Peyer's patch (tissue), 4 donors: ENCODE results near the gene AGTR1. TPM values are rescaled to one million over a fixed set of nuclear protein-coding genes. Genes with fewer than 3 reads are reported as not detected.

ENCODE experiments used
- DNase-seq, 3 donors: peaks; one replicate each; pipeline ENCODE4 v3.0.0-alpha.2; 2017 to 2019
- H3K27ac ChIP-seq, 4 donors: fragments of 200-600 bp; sonication (generic); one replicate each; pipeline ENCODE4 v1.5.1; 2016 to 2019
- H3K27me3 ChIP-seq, 2 donors: fragments of 200-600 bp; sonication (generic); one replicate each; pipeline ENCODE4 v1.5.1; 2019
- H3K36me3 ChIP-seq, 3 donors: fragments of 200-600 bp; sonication (generic); one replicate each; pipeline ENCODE4 v1.5.1; 2016 to 2019
- H3K4me1 ChIP-seq, 4 donors: fragments of 200-600 bp; sonication (generic); one replicate each; pipeline ENCODE4 v1.5.1; 2016 to 2019
- H3K4me3 ChIP-seq, 4 donors: fragments of 200-600 bp; sonication (generic); 1 replicate in 3 of 4; 2 replicates in 1 of 4; pipeline ENCODE4 v1.5.1; 2016 to 2019; ENCODE audit warnings: mild to moderate bottlenecking in 1 of 4
- H3K9me3 ChIP-seq, 4 donors: fragments of 200-600 bp; sonication (generic); one replicate each; pipeline ENCODE4 v1.5.1; 2016 to 2019; ENCODE audit warnings: mild to moderate bottlenecking in 1 of 4
- POLR2A ChIP-seq, 2 donors: fragments of 450-650 bp; IDR thresholded peaks; one replicate each; pipeline ENCODE4 v1.5.1; 2017; ENCODE audit warnings: antibody characterized with exemption in 2 of 2, mild to moderate bottlenecking in 2 of 2, moderate library complexity in 2 of 2
- total RNA-seq, 4 donors: library from RNA; depleted of rRNA; stranded (reverse); fragments of >200 nt; gene quantifications; one replicate each; pipeline ENCODE4 v1.1.0, GENCODE V29; 2016
- TF ChIP-seq, protein P1 (sequence below), 6 experiments: fragments of 450-650 bp in 4 of 6; fragments of 200-600 bp in 2 of 6; sonication (generic) in 1 of 6; IDR thresholded peaks; one replicate each; pipeline ENCODE4 v1.5.1; 2017 to 2019; ENCODE audit warnings: antibody characterized with exemption in 6 of 6, mild to moderate bottlenecking in 3 of 6, moderate library complexity in 1 of 6

The AGTR1 gene
- total RNA-seq, 4 donors from 2014 or later, result 0.70 to 3.8 (median 1.2) TPM; not detected in 1

DNA sequence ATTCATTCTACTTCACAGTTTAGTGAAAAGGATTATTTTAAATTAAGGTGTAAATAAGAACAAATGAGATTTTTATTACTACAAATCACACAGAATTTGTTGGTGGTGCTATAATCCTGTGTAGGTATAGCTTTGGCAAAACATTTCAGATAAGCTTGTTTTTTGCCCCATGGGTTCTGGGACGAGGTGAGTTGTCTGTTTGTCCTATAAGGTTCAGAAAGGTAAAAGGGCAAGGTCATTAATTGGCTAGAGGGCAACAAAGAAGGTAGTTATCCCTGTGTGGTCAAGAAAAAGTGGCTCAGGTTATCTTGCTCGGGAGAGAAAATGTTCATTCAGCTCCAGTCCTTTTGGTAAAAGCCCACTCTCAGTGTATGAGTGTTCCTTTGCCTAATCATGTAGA is 23.2 kb downstream of the AGTR1 start:
- Histone ChIP-seq H3K4me1 (no peaks in the 10 kb centered on the region), H3K27ac (no peak overlapping the region), H3K27me3 (no peaks in the 10 kb centered on the region), H3K36me3 (no peaks in the 10 kb centered on the region), H3K4me3 (no peak overlapping the region), H3K9me3 (no peaks in the 10 kb centered on the region)
- no peak for TF ChIP-seq POLR2A (IDR thresholded peaks at IDR 0.05)
- TF ChIP-seq, protein P1, sequence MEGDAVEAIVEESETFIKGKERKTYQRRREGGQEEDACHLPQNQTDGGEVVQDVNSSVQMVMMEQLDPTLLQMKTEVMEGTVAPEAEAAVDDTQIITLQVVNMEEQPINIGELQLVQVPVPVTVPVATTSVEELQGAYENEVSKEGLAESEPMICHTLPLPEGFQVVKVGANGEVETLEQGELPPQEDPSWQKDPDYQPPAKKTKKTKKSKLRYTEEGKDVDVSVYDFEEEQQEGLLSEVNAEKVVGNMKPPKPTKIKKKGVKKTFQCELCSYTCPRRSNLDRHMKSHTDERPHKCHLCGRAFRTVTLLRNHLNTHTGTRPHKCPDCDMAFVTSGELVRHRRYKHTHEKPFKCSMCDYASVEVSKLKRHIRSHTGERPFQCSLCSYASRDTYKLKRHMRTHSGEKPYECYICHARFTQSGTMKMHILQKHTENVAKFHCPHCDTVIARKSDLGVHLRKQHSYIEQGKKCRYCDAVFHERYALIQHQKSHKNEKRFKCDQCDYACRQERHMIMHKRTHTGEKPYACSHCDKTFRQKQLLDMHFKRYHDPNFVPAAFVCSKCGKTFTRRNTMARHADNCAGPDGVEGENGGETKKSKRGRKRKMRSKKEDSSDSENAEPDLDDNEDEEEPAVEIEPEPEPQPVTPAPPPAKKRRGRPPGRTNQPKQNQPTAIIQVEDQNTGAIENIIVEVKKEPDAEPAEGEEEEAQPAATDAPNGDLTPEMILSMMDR (IDR thresholded peaks at IDR 0.05), result no peak
- no peak for DNase-seq

DNA sequence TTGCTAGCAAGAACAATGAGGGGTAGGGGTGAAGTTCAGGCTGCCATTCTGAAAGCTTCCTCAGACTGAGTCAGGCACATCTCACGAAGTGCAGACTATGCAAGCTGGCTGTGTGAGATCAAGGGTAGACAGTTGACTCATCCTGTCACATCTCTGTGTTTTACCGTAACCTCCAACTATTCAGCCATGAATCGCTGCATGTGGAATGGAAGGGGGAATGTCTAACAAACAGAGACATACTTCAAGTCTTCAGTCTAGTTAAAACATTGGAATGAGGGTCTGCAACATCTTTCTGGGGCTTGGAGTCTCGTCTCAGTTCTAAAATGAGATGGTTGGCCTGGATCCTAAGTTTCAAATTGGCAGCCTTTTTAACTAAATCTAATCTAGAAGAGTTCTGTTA is 25.9 kb downstream of the AGTR1 start:
- Histone ChIP-seq H3K27me3 (no peaks in the 10 kb centered on the region), H3K9me3 (no peaks in the 10 kb centered on the region), H3K27ac (no peak overlapping the region), H3K4me3 (no peak overlapping the region), H3K36me3 (no peaks in the 10 kb centered on the region), H3K4me1 (no peaks in the 10 kb centered on the region)
- no peak for DNase-seq
- no peak for TF ChIP-seq POLR2A (IDR thresholded peaks at IDR 0.05)
- TF ChIP-seq, protein P1 (IDR thresholded peaks at IDR 0.05), result no peak

- no peak for TF ChIP-seq POLR2A (IDR thresholded peaks at IDR 0.05)
- TF ChIP-seq, protein P1 (IDR thresholded peaks at IDR 0.05), result peak in 3 of 6 experiments; percentile 36 to 41 (median 39)
- H3K27me3 ChIP-seq, result no peaks in the 10 kb centered on the region
- H3K27ac ChIP-seq, result no peak overlapping the region
- no peaks in the 10 kb centered on the region for H3K36me3 ChIP-seq
- peak in 1 of 3 donors; percentile 52 for DNase-seq
- no peaks in the 10 kb centered on the region for H3K4me1 ChIP-seq
- H3K9me3 ChIP-seq, result no peaks in the 10 kb centered on the region
- H3K4me3 ChIP-seq, result no peak overlapping the region
Measured at GRCh38 chr3:148727231-148727630, 29.5 kb downstream of the AGTR1 start.

DNA sequence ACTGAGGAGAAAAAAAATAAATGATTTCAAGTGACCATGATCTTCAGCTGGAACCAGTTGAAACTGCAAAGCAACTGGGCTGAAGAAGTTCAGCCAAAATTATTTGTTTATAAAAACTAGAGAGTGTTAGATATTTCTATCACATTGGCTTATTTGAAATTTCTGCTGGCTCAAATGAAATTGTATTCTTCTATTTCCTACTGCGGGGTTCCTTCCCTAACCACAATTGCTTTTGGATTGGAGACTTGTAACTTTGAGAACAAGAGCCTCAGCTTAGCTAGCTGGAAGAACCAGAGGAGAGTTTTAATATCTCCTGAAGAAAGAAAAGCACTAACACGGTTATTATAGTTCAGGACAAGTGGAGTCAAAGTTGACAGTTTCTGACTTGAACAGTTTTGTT is 31.1 kb downstream of the AGTR1 start:
- no peak overlapping the region for H3K4me3 ChIP-seq
- H3K9me3 ChIP-seq, result no peaks in the 10 kb centered on the region
- no peaks in the 10 kb centered on the region for H3K27me3 ChIP-seq
- H3K36me3 ChIP-seq, result no peaks in the 10 kb centered on the region
- no peaks in the 10 kb centered on the region for H3K4me1 ChIP-seq
- no peak for DNase-seq
- no peak overlapping the region for H3K27ac ChIP-seq
- TF ChIP-seq, protein P1 (IDR thresholded peaks at IDR 0.05), result no peak
- no peak for TF ChIP-seq POLR2A (IDR thresholded peaks at IDR 0.05)

GRCh38 chr3:148729476-148730055 is 31.9 kb downstream of the AGTR1 start:
- DNase-seq, result no peak
- no peaks in the 10 kb centered on the region for H3K4me1 ChIP-seq
- no peak overlapping the region for H3K27ac ChIP-seq
- TF ChIP-seq, protein P1 (IDR thresholded peaks at IDR 0.05), result no peak
- TF ChIP-seq POLR2A (IDR thresholded peaks at IDR 0.05), result no peak
- H3K27me3 ChIP-seq, result no peaks in the 10 kb centered on the region
- no peaks in the 10 kb centered on the region for H3K36me3 ChIP-seq
- H3K4me3 ChIP-seq, result no peak overlapping the region
- H3K9me3 ChIP-seq, result no peaks in the 10 kb centered on the region

GRCh38 chr3:148730676-148731075 is 33.0 kb downstream of the AGTR1 start:
- Histone ChIP-seq H3K4me1 (no peaks in the 10 kb centered on the region), H3K4me3 (no peak overlapping the region), H3K27ac (no peak overlapping the region)

More at GRCh38 chr3:148730676-148731075, 33.0 kb downstream of the AGTR1 start:
- Histone ChIP-seq H3K36me3 (no peaks in the 10 kb centered on the region), H3K9me3 (no peaks in the 10 kb centered on the region), H3K27me3 (no peaks in the 10 kb centered on the region)
- TF ChIP-seq POLR2A (IDR thresholded peaks at IDR 0.05), result no peak
- TF ChIP-seq, protein P1 (IDR thresholded peaks at IDR 0.05), result no peak
- no peak for DNase-seq
